ENCODE measurements around the gene SPI1.

SPI1 gene

DNA sequence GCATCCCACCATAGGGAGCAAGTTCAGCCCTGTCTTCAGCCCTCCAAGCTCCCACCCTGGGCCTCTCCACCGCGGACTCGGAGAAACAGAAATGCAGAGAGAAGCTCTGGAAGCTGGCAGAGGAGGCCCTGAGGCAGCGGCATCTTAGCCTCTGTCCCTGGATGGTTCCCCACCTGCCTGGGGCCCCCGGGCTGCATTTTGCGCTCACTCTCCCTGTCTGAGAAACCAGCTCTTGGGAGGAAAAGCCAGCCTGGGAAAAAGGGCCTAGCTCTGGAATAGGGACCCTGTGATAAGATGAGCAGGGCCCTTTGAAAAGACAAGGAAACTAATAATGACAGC is 12.0 kb upstream of the SPI1 start:
- H3K36me3 Mint-ChIP-seq (ENCODE audit: insufficient read depth) = no peaks in the 10 kb centered on the region
- DNase-seq (ENCODE audit: low spot score in 2 of 2) (no peak), ATAC-seq (replicated peaks; ENCODE audit: extremely low read depth, poor library complexity, severe bottlenecking) (no peak)
- H3K27me3 Mint-ChIP-seq = no peaks in the 10 kb centered on the region
- H3K9me3 Mint-ChIP-seq = no peaks in the 10 kb centered on the region
- peaks cover 33% of the 10 kb centered on the region for H3K4me1 Mint-ChIP-seq
- H3K27ac Mint-ChIP-seq (ENCODE audit: low read depth) = peak overlapping the region; percentile 46
- no peak overlapping the region for H3K4me3 Mint-ChIP-seq

DNA sequence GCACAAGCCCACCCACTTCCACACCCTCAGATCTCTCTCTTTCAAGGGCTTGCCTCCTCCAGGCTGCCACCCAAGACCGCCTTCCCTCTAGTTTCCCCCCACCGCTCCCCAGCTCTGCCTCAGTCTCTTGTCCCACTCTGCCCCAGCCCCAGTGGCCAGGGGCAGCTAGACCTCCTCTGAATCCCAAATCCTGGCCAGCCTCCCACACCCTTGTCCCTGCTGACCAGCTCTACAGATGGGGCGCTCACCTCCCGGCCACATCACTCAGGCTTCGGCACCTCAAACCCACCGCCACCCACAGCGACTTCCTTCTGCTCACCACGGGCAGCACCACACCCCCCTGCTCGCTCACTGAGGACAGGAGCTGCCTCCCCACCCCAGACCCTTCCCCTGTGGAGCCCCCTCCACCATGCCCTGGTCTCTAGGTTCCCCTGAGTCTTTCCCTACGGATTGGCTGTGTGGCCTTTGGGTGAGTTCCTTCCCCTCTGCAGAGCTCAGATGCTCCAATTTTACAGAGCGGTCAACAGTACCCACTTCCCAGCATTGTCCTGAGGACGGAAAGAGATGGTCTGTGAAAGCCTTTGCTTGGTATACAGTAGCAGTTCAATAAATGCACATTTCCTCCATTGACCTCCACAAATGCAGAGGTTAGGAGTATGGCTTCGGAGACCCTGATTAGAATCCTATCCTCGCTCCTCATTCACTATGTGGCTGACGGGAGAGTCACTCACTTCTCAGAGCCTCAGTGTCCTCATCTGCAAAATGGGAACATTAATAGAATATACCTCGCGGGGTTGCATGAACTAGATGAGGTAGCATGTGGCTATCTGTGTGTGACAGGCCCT is 11.5 kb upstream of the SPI1 start:
- Mint-ChIP-seq H3K4me3 (peak overlapping the region; percentile 44), H3K27ac (ENCODE audit: low read depth) (peak overlapping the region; percentile 64), H3K36me3 (ENCODE audit: insufficient read depth) (no peaks in the 10 kb centered on the region), H3K4me1 (peaks cover 30% of the 10 kb centered on the region), H3K9me3 (no peaks in the 10 kb centered on the region), H3K27me3 (no peaks in the 10 kb centered on the region)
- no peak for DNase-seq (ENCODE audit: low spot score in 2 of 2)
- ATAC-seq (replicated peaks; ENCODE audit: extremely low read depth, poor library complexity, severe bottlenecking) = peak; percentile 50

- Mint-ChIP-seq H3K36me3 (ENCODE audit: insufficient read depth) (no peaks in the 10 kb centered on the region), H3K27me3 (no peaks in the 10 kb centered on the region), H3K9me3 (no peaks in the 10 kb centered on the region), H3K4me1 (peaks cover 25% of the 10 kb centered on the region), H3K27ac (ENCODE audit: low read depth) (peak overlapping the region; percentile 64), H3K4me3 (peak overlapping the region; percentile 44)
- DNase-seq (ENCODE audit: low spot score in 2 of 2) (no peak), ATAC-seq (replicated peaks; ENCODE audit: extremely low read depth, poor library complexity, severe bottlenecking) (no peak)
These were observed 10.6 kb upstream of the SPI1 start for GRCh38 chr11:47388697-47389576.

DNA sequence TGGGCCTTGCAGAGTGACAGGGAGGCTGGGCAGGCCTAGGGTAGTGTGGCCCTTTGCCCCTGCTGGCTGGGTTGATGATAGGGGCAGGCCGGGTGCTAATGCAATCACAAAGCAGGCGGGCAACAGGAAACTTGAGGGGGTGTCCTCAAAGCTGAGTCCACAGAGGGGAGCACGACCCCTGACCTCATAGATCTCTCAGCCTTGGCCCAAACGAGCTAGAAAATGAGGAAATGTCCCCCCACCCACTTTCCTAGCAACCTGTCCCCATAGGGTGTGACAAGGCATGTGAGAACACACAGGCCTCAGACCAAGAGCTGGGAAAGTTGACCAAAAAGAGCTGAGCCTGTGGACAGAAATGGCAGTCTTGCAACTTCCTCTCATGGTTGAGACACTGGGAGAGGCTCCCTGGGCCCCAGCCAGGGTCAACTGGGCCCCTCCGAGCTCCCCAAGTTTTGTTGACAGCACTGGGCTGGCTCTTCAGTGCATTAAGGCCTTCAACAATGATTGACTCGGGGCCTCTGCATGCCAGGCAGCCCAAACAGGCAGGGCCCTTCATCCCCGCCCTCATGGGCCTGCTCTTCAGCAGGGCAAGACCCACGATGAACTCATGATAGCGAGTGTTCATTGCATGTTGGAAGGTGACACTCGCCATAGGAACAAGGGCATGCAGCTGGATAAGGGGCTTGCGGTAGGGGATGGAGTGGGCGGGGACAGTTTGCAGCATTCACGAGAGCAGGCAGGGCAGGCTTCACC is 9.8 kb upstream of the SPI1 start:
- Mint-ChIP-seq H3K27ac (ENCODE audit: low read depth) (no peak overlapping the region), H3K4me3 (no peak overlapping the region), H3K4me1 (peaks cover 24% of the 10 kb centered on the region), H3K27me3 (no peaks in the 10 kb centered on the region), H3K9me3 (no peaks in the 10 kb centered on the region), H3K36me3 (ENCODE audit: insufficient read depth) (no peaks in the 10 kb centered on the region)
- DNase-seq (ENCODE audit: low spot score in 2 of 2) = no peak
- no peak for ATAC-seq (replicated peaks; ENCODE audit: extremely low read depth, poor library complexity, severe bottlenecking)

GRCh38 chr11:47384498-47384897 is 6.2 kb upstream of the SPI1 start:
- DNase-seq (ENCODE audit: low spot score in 2 of 2) = no peak
- no peaks in the 10 kb centered on the region for H3K27me3 Mint-ChIP-seq
- no peak overlapping the region for H3K27ac Mint-ChIP-seq (ENCODE audit: low read depth)
- no peaks in the 10 kb centered on the region for H3K9me3 Mint-ChIP-seq
- ATAC-seq (replicated peaks; ENCODE audit: extremely low read depth, poor library complexity, severe bottlenecking) = no peak
- H3K4me1 Mint-ChIP-seq = peaks cover 5% of the 10 kb centered on the region
- no peak overlapping the region for H3K4me3 Mint-ChIP-seq
- no peaks in the 10 kb centered on the region for H3K36me3 Mint-ChIP-seq (ENCODE audit: insufficient read depth)

DNA sequence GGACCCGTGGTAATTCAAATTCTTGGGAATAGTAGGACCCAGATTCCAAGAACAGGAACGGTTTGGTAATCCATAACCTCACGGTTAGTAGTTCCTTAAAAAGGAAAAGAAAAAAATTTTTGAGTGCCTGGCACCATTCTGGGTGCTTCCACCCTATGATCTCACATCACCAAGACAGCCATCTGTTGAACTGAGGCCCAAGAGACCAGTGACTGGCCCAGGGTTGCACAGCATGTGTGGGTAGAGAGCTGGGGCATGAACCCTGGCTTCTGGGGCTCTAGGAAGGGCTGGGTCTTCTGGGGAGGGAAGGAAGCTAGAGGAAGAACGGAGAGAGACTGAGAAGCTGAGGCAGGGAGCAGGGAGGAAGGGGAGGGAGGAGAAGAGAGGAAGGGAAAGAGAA is 4.7 kb upstream of the SPI1 start:
- H3K4me1 Mint-ChIP-seq = no peaks in the 10 kb centered on the region

DNA sequence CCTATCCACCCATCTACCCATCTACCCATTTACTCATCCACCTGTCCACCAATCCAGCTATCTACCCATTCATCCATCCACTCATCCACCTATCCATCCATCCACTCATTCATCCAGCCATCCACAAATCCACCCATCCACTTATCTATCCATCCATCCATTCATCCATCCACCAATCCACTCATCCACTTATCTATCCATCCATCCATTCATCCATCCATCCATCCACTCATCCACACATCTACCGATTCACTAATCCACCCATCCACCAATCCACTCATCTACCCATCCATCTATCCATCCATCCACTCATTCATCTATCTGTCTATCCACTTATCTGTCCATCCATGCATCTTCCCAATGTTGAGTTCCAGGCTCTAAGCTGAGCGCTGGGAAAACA is 1.7 kb upstream of the SPI1 start:
- Mint-ChIP-seq H3K9me3 (no peaks in the 10 kb centered on the region), H3K27ac (ENCODE audit: low read depth) (no peak overlapping the region), H3K4me1 (no peaks in the 10 kb centered on the region), H3K4me3 (no peak overlapping the region), H3K36me3 (ENCODE audit: insufficient read depth) (no peaks in the 10 kb centered on the region), H3K27me3 (no peaks in the 10 kb centered on the region)
- no peak for DNase-seq (ENCODE audit: low spot score in 2 of 2)
- no peak for ATAC-seq (replicated peaks; ENCODE audit: extremely low read depth, poor library complexity, severe bottlenecking)

More for the DNA sequence above, 4.7 kb upstream of the SPI1 start:
- no peak overlapping the region for H3K27ac Mint-ChIP-seq (ENCODE audit: low read depth)
- no peaks in the 10 kb centered on the region for H3K27me3 Mint-ChIP-seq
- DNase-seq (ENCODE audit: low spot score in 2 of 2) (no peak), ATAC-seq (replicated peaks; ENCODE audit: extremely low read depth, poor library complexity, severe bottlenecking) (no peak)
- H3K36me3 Mint-ChIP-seq (ENCODE audit: insufficient read depth) = no peaks in the 10 kb centered on the region
- no peak overlapping the region for H3K4me3 Mint-ChIP-seq
- no peaks in the 10 kb centered on the region for H3K9me3 Mint-ChIP-seq

GRCh38 chr11:47379317-47379716 is 970 bp upstream of the SPI1 start:
- no peaks in the 10 kb centered on the region for H3K36me3 Mint-ChIP-seq (ENCODE audit: insufficient read depth)
- DNase-seq (ENCODE audit: low spot score in 2 of 2) (no peak), ATAC-seq (replicated peaks; ENCODE audit: extremely low read depth, poor library complexity, severe bottlenecking) (no peak)
- no peaks in the 10 kb centered on the region for H3K9me3 Mint-ChIP-seq
- H3K4me1 Mint-ChIP-seq = no peaks in the 10 kb centered on the region
- no peak overlapping the region for H3K27ac Mint-ChIP-seq (ENCODE audit: low read depth)
- no peaks in the 10 kb centered on the region for H3K27me3 Mint-ChIP-seq
- no peak overlapping the region for H3K4me3 Mint-ChIP-seq

DNA sequence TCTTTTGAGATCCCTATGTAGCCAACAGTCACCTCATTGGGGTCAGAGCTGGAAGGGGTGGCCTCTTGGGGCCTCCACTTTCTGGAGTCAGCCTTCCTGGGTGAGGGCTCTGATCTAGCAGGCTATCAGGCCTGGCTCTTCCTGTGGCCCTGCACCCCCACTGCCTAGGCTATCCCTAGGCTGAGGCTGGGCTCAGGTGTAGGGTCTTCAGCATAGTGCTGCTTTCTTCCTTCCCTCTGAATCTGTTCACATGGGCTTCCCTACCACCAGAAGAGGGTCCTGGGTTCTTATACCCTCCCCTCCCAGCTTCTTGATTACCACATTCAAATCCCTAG is 456 bp upstream of the SPI1 start:
- Mint-ChIP-seq H3K27ac (ENCODE audit: low read depth) (no peak overlapping the region), H3K4me3 (no peak overlapping the region), H3K27me3 (no peaks in the 10 kb centered on the region), H3K36me3 (ENCODE audit: insufficient read depth) (no peaks in the 10 kb centered on the region), H3K4me1 (peaks cover 4% of the 10 kb centered on the region), H3K9me3 (no peaks in the 10 kb centered on the region)
- ATAC-seq (replicated peaks; ENCODE audit: extremely low read depth, poor library complexity, severe bottlenecking) = no peak
- no peak for DNase-seq (ENCODE audit: low spot score in 2 of 2)

DNA sequence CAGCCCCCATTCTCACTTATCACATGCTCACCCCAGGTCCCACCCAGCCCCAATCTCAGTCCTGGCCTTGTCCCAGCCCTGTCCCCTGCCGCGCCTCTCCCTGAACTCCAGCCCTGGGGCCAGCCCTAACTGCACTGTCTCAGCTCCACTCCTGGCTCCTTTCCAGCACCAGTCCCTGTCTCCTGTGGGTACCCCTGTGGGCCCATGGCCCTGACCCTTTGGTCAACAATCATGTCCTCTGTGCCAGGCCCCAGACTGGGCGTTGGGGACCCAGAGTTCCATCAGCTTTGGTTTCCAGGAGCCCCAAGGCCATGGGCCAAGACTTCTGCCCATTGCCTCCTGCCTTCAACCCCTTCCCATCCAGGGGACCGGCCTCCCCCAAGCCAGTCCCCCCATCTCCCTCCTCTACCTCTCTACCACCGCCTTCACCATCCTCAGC is 757 bp downstream of the SPI1 start:
- ATAC-seq (replicated peaks; ENCODE audit: extremely low read depth, poor library complexity, severe bottlenecking) (no peak), DNase-seq (ENCODE audit: low spot score in 2 of 2) (no peak)
- Mint-ChIP-seq H3K9me3 (no peaks in the 10 kb centered on the region), H3K4me3 (peak overlapping the region; percentile 14), H3K27ac (ENCODE audit: low read depth) (peak overlapping the region; percentile 26), H3K27me3 (no peaks in the 10 kb centered on the region), H3K36me3 (ENCODE audit: insufficient read depth) (no peaks in the 10 kb centered on the region), H3K4me1 (peaks cover 5% of the 10 kb centered on the region)

GRCh38 chr11:47376525-47377371 is 1.6 kb downstream of the SPI1 start:
- H3K27ac Mint-ChIP-seq (ENCODE audit: low read depth) = no peak overlapping the region
- no peaks in the 10 kb centered on the region for H3K36me3 Mint-ChIP-seq (ENCODE audit: insufficient read depth)
- no peaks in the 10 kb centered on the region for H3K9me3 Mint-ChIP-seq
- DNase-seq (ENCODE audit: low spot score in 2 of 2) (no peak), ATAC-seq (replicated peaks; ENCODE audit: extremely low read depth, poor library complexity, severe bottlenecking) (no peak)
- H3K4me1 Mint-ChIP-seq = peaks cover 5% of the 10 kb centered on the region
- no peaks in the 10 kb centered on the region for H3K27me3 Mint-ChIP-seq
- no peak overlapping the region for H3K4me3 Mint-ChIP-seq

- H3K36me3 Mint-ChIP-seq (ENCODE audit: insufficient read depth) = no peaks in the 10 kb centered on the region
- no peaks in the 10 kb centered on the region for H3K9me3 Mint-ChIP-seq
These were observed 2.2 kb downstream of the SPI1 start for GRCh38 chr11:47376107-47376524.

More at GRCh38 chr11:47376107-47376524, 2.2 kb downstream of the SPI1 start:
- Mint-ChIP-seq H3K27ac (ENCODE audit: low read depth) (no peak overlapping the region), H3K4me1 (peaks cover 5% of the 10 kb centered on the region), H3K4me3 (no peak overlapping the region), H3K27me3 (no peaks in the 10 kb centered on the region)
- no peak for DNase-seq (ENCODE audit: low spot score in 2 of 2)
- ATAC-seq (replicated peaks; ENCODE audit: extremely low read depth, poor library complexity, severe bottlenecking) = no peak
